GM18499 (cell line): ENCODE results near the gene SEMA5A.

ENCODE experiments used
- ATAC-seq: cut with Tn5 transposase; IDR thresholded peaks from one replicate; pipeline ENCODE4 v1.9.1; 2021; ENCODE audit warnings: moderate number of reproducible peaks; ENCODE audit not compliant: insufficient read depth, unreplicated experiment

The SEMA5A gene

DNA sequence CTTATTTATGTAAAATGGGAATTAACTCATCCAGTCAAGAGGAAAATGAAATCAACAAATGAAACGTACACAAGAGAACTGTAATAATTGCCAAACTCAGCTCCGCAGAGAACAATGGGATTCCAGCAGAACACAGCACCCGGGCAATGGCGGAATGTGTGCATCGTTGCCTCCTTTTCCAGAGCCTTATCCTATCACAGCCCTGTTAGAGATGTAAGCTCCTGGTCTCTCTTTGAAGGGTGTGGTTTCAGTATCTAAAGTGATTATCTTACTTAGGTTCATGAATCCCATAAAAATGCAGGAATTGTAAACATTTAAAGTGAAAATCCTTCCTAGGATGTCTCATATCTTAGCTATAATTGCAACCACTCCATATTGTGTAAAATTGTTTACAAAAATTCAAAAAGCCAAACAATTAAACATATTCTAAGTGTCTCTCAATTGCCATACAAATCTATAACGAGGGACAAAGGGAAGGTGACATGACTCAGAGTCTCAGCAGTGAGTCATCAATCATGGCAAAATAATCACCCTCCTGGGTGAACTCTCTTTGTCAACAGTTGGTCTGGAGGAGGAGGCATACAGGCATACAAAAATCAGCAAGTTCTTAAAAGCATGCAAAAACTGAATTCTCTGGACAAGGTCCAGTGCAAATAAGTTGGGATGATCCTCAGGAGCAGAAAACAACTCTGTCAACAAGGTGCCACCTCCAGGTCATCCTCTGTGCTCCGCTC, 22.6 kb downstream of the SEMA5A start:
- no peak for ATAC-seq

DNA sequence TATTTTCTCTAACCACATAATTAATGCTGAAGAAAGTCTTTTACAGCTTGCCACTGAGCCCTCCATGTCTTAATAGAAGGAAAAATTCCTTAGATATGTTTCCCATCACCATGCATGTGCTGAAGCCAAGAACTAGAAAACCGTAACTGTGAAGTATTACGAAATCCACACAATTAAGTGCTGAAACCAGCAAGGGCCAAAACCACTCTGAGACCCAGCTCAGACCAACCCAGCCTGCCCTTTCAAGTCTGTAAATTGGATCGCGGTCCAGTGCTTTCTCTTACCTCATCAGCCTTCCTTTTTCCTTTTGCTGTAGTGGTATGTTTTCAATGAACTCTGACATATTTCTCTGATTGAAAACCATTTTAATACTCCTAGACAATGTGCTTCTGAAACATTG, 26.3 kb downstream of the SEMA5A start:
- no peak for ATAC-seq

DNA sequence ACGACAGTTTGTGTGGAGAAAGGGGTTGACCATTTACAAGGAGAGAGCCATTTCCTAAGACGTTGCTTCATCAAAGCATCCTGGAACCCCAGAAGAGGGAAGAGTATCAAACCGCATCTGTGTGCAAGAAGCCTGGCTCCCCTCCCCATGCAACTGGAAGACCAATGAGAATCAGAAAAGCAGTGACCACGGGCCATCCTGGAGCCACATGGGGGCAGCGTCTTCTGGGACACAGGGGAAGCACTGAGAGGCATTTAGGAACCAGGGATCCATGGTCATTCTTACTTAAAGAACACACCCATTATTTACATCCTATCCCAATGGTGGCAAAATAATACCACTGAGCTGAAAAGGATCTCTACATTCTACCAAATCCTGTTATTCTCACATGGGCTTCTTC, 29.3 kb downstream of the SEMA5A start:
- ATAC-seq, result no peak

DNA sequence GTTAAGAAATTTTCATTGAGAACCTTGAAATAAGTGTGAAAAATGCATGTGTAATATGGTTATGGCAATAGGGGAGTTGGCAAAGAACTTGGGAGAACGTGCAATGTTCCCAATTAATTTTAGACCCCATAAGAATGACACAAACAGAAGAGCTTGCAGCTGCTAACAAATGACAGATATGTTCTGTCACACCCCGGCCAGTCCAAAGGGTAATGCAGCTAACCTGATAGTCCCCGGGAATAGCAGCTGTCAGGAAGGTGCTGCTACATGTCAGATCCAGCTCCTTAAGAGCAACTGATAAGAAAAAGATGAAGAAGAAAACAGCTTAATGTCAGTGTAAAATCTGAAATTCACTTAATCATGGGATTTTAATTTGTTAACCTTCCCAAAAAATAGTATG, 30.4 kb downstream of the SEMA5A start:
- no peak for ATAC-seq

DNA sequence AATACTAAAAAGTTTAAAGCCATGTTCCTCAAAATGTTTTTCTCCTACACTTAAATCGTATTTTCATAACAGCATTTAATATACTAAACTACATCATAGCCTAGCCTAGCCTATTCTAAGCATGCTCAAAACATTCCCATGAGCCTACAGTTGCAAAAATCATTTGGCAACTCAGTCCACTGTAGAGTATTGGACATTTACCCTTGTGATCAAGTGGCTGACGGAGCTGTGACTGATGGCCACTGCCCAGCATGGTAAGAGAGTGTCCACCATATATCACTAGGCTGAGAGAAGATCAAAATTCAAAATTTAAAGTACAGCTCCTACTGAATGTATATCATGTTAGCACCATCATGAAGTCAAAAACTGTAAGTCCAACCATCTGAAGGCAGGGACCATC, 30.9 kb downstream of the SEMA5A start:
- ATAC-seq, result no peak

DNA sequence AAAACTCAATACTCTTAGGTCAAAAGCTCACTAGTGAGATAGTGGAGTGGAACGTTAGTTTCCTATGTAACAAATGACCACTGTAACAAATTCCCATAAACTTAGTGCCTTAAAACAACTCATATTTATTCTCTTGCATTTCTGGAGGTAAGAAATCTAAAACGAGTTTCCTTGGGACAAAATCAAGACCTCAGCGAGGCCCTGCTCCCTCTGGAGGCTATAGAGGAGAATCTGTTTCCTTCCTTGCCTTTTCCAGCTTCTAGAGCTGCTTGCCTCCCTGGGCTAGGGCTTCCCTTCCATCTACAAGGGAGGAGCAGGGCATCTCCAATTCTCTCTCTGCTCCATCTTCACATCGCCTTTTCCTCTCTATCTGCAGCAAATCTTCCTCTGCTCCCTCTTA, 32.0 kb downstream of the SEMA5A start:
- no peak for ATAC-seq

DNA sequence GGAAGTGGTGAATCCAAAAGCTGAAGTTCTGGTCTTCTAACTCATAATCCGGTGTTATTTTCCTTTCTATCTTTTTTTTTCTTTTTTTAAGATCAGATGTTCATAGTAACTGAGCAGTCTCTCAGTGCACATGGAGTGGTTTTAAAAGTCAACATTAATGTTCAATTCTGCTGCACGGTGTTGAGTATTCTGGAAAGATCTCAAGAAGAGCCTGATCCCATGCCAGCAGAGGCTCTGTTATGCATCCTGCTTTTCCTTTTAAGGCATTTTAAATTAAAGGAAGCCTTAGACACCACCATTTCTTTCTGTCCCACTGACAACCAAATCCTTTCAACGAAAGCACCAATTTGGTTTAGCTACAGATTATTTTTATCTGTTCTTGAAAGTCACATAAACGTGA, 33.4 kb downstream of the SEMA5A start:
- no peak for ATAC-seq

DNA sequence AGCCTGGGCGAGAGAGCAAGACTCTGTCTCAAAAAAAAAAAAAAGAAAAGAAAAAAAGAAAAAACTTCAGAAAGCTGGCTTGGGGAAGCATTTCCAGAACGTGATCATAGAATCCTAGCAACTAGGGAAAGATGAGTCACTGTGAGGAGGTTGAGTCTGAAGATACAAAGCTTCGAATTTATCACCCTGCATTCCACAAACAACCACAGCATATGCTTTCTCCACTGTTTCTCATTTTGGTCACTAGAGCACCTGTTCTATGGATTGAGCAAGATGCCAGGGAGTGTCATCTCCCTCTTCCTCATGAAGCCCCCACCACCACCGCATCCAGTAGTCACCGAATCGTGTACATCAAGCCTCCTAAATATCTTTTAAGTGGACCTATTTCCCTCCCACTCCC, 37.9 kb downstream of the SEMA5A start:
- no peak for ATAC-seq

DNA sequence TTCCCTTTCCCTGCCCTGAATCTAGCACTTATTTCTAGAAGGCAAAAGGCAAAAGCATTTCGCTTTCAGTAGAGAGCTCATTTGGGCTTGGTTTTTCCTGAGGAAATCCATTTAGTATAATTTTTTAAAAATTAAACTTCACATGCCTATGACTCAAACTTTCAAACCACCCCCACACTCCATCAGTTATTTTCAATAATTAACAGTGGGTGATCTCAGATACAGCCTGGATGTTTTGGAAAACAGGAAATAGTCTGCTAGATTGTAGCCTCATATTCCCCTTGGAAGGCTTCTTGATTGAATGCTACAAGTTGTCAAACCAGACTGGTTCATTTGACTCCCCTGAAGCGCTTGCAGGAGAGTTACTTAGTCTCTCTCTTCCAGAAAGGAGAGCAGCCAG, 40.6 kb downstream of the SEMA5A start:
- no peak for ATAC-seq

DNA sequence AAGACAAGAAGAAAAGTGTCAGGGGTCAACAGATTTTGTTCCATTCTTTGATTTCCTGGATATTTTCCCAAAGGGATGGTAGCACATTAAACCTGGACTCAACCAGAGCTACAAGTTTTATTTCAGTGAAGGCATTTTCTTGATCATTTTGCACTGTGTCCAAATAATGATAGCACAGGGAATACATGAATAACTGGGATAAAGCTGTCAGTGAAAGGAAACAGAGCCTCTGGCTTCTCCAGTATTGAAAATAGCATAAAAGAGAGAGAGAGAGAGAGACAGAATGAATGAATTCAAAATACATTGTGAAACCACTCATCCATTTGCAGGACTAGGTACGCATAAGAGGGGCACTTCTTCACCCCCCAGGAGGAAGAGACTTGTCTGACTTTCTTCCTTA, 43.0 kb downstream of the SEMA5A start:
- ATAC-seq, result no peak

DNA sequence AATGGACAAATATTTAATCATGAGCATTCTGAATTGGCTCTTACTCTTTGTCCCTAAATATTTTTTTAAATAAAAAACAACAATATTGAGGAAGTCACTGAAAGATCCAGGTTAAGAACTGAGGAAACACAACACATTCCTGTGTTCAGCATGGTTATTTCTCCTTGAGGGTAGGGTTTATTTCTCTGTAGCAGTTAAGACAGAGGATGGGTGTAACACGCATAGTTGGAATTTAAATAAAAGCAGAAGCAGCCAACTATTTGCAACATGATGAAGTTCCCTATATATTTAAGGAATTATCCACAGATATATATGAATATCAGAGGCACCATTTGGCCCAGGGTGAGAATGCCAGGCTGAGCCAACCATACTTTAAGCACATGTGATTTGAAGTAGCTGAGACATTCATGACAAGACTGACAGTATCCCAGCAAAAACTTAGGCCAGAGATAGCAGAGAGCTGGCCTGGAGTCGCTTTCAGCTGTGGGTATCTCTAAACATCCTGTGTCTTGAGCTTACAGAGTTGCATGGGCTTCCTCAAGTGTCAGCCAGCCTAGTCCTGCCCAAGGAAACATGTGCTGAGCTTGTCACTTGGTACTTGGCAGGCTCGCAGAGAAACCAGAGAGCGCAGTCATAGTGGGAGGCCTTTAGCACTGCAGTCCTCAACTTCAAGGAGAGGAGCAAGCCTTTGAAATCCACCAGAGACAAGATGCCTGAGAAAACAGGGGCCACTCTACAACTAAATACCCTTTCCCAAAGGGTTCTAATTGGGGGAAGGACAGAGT, 43.6 kb downstream of the SEMA5A start:
- ATAC-seq, result no peak

DNA sequence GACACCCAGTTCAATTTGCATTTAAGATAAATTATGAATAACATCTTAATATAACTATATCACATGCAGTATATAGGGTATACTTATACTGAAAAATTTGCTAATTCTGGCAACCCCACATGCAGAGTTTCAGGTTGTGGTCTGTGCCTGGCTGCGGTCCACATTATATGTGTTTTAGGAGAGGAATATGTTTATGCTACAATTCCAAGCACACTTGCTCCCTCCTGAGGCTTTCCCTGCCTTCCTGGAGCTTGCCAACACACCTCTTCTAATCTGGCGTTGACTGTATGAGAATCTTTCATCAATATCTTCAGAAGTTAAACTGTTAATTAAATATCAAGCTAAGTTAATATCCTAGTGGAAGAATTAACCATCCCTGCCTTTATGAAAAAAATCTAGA, 45.2 kb downstream of the SEMA5A start:
- no peak for ATAC-seq

DNA sequence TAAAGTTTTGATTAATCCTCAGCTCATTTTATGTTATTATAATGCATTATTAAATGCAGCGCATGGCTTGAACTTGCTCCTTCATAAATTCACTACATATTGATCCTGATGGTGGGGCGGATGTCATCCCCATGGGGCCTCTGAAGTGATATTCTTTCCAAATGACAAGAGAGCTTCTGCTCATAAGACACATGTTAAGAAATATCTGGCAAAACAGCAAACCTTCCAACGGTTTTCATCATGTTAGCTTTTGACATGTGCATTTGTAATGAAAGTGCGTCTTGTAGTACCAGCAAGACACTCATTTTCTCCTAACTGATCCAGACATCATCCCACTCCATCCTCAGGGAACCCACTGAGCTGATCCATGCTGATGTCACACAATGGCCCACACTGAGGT, 45.7 kb downstream of the SEMA5A start:
- ATAC-seq, result no peak

DNA sequence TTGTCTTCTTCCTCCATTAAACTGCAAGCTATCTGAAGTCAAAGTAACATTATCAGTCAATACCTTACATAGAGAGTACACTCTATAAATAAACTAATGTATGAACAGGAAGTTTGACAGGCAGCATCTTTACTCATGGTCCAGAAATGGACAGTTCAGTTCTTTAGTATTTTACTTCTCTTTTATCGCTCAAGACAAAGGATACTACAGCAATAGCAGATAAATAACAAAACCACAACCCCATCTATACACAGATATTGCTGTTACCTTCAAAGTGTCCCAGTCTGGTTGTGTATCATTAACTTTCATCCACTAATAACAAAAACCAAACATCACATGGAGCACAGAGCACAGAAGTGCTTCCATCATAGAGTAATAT, 46.4 kb downstream of the SEMA5A start:
- ATAC-seq, result peak; percentile 56

DNA sequence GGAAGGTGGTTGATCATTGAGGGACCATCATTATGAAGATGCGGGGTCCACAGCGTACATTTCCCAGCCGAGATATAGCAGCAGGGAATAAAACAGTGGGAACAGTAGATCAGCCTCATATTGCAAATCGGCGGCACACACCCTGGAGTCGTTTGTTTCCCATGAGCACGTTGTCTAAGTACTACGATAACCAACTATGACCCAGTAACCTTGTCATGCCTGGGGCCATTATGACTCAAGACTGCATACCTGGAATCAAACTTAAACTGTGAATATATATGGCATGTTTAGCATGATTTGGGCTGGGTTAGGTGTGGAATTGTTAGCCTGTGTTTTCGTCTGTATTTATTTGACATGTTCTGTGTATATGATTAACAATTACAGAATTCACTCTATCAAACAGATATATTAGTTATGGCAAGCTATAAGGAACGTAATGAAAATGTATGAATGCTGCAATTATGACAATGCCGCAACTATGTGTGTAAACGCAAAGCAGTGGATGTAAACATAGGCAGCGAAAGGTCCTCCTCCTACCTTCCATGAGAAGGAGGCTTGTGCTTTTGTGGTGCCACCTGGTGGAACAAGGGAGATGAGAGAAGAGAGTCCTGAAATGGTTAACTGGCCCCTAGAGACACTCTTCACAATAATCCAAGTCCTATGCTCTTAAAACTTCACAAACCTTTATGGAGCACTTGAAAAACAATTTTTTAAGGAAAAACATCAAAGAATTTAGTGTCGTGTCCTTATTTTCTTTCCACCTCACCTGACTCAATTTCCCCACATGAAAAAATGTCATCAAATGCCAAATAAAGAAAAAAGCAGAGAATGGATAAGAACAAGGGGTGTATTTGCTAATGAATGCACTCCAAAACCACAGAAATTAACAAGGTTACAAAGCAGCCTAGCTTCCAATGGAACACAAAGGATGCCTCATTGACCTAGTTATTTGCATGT, 47.1 kb downstream of the SEMA5A start:
- ATAC-seq, result no peak

DNA sequence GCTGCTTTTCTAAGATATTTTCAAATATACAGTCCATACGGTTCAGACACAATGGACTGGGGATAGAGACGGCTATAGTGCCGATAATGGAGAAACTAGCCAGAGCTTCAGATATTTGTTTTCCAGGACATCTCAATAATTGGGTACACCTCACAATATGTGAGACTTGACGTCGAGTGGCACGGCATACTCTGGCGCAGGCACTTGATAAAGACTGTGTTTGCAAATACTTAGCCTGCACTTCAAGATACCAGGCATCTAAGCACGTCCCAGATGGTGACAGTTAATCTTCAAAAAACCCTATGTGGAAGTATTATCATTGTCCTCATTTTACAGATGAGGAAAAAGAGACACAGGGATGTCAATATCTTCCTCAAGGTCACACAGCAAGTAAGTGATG, 48.5 kb downstream of the SEMA5A start:
- ATAC-seq, result no peak

DNA sequence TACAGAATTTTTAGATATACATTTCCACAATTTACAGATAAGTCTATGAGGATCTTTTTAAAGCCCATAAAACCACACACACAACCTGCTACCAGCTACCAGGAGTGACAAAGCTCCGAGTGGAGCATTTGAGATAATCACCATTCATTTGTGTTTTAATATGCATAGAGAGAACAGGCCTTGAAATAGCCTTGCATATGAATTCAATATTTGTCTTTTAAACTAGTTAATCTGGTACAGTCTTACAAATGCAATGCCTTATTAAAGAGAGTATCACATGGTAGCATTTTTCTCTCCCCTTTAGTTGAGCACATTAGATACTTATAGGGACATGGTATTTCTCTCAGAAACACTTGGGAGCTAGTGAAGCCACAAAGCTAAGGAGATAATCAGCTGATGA, 49.1 kb downstream of the SEMA5A start:
- ATAC-seq, result no peak

DNA sequence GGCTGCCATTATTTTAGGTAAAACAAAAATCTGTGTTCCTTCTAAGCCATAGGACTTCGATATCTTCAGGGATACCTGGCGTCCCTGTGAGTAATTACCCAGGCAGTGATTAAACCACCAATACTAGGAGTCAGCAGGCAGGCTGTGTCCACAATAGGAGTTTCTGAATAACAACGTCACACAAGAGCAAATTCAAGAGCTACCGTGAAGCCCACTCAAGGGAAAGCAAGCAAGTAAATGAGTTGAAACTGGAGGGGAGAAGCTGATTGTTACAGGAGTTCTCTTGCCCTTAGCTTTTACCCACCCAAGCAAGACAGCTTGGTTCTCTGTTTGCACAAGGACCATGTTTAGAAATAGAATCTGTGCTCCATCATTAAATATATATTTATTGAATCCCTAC, 50.8 kb downstream of the SEMA5A start:
- no peak for ATAC-seq

DNA sequence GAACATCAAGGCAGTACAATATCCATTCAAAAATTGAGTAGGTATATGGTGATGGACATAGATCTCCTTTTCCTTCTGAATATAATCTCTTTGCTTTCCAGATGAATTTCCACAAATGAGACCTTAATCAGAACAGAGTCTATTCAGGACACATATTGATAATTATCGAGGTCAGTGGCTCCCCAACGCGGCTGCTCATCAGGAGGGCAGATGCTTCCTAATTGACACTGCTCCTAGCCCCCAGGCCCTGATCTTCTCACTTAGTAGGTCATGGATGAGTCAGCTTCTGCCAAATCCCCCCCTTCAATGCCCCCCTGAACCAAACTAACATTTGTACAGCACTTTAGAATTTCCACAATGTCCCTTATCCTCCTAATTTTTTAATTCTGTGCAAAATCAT, 51.6 kb downstream of the SEMA5A start:
- ATAC-seq, result no peak

DNA sequence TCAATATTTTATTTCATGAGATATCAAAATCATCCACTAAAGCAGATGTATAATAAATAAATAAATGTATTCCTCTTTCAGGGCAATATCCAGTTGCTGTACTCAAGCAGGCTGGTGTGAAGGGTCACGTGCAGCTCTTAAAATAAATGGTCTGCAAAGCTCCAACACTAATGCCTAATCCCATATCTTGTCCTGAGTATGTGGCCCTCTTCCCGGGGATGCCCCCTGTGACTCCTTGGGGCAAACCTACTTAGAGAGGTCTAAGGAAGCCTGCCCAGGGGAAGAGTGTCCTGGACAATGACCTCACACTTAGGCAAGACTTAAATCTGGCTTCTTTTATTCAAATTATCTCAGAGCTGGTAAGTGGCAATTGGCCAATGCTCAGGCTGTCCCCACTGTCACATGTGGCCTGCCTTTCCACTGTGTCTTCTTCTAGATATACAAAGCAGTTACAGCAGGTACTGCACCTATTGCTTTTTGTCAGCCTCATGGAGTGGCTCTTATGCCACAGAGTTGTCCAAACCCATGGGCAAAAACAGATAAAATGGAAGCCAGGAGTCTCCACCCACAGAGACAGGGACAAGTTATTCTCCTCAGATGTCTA, 55.3 kb downstream of the SEMA5A start:
- ATAC-seq, result no peak

DNA sequence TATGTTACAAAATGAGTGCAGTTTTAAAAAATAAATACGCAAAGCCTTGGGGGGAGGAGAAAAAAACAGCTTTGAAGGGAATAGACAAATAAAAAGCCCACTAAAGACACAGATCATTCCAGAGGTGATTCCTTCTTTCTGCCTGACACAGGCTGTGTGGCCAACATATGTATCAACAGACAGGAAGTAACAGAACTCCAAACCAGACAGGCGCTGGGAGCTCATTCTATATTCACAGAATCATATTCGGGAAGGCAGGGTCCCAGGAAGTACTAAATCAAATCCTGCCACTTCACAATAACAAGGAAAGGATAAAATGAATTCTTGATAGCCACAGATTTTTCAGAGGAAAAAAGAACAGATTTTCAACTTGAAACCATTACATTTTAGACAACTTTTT, 62.1 kb downstream of the SEMA5A start:
- ATAC-seq, result no peak
